ENCODE data around the gene MYRF. TPM values are rescaled to one million over a fixed set of nuclear protein-coding genes. Genes with fewer than 3 reads are reported as not detected.

The MYRF gene
- total RNA-seq, 1 experiment from 2014 or later: 3.1 TPM

- Histone ChIP-seq H3K4me3 (no peak overlapping the region), H3K27me3 (replicated peaks) (no peaks in the 10 kb centered on the region), H3K9me3 (replicated peaks) (no peaks in the 10 kb centered on the region), H3K27ac (no peak overlapping the region), H3K36me3 (no peaks in the 10 kb centered on the region), H3K4me1 (replicated peaks) (peaks cover 17% of the 10 kb centered on the region)
- DNase-seq (ENCODE audit: low read depth in 1 of 2, low spot score in 2 of 2): no peak
Observed at GRCh38 chr11:61714316-61714715, 38.1 kb upstream of the MYRF start.

GRCh38 chr11:61714916-61715315 is 37.5 kb upstream of the MYRF start:
- H3K27me3 ChIP-seq (replicated peaks): no peaks in the 10 kb centered on the region
- no peak overlapping the region for H3K27ac ChIP-seq
- no peaks in the 10 kb centered on the region for H3K36me3 ChIP-seq
- no peak for DNase-seq (ENCODE audit: low read depth in 1 of 2, low spot score in 2 of 2)
- no peaks in the 10 kb centered on the region for H3K9me3 ChIP-seq (replicated peaks)
- peaks cover 20% of the 10 kb centered on the region for H3K4me1 ChIP-seq (replicated peaks)
- no peak overlapping the region for H3K4me3 ChIP-seq

GRCh38 chr11:61715867-61716266 is 36.6 kb upstream of the MYRF start:
- Histone ChIP-seq H3K9me3 (replicated peaks) (no peaks in the 10 kb centered on the region), H3K27me3 (replicated peaks) (no peaks in the 10 kb centered on the region), H3K36me3 (0 out of 2 replicates have a peak, but pooled peaks cover 3% of the 10 kb centered on the region), H3K4me3 (no peak overlapping the region), H3K27ac (no peak overlapping the region), H3K4me1 (replicated peaks) (peaks cover 20% of the 10 kb centered on the region)
- DNase-seq (ENCODE audit: low read depth in 1 of 2, low spot score in 2 of 2): no peak

- no peak overlapping the region for H3K4me3 ChIP-seq
- H3K36me3 ChIP-seq: peaks cover 3% of the 10 kb centered on the region; the same call in 1 of the 2 replicates
- no peaks in the 10 kb centered on the region for H3K9me3 ChIP-seq (replicated peaks)
- no peak for DNase-seq (ENCODE audit: low read depth in 1 of 2, low spot score in 2 of 2)
- no peak overlapping the region for H3K27ac ChIP-seq
- peaks cover 20% of the 10 kb centered on the region for H3K4me1 ChIP-seq (replicated peaks)
- no peaks in the 10 kb centered on the region for H3K27me3 ChIP-seq (replicated peaks)
Observed at GRCh38 chr11:61716478-61717285, 35.8 kb upstream of the MYRF start.

GRCh38 chr11:61717286-61718033 is 35.0 kb upstream of the MYRF start:
- Histone ChIP-seq H3K36me3 (peaks cover 3% of the 10 kb centered on the region; the same call in 1 of the 2 replicates), H3K9me3 (replicated peaks) (no peaks in the 10 kb centered on the region), H3K4me1 (replicated peaks) (peaks cover 20% of the 10 kb centered on the region), H3K4me3 (no peak overlapping the region; the same call in 1 of the 2 replicates), H3K27ac (no peak overlapping the region), H3K27me3 (replicated peaks) (no peaks in the 10 kb centered on the region)
- no peak for DNase-seq (ENCODE audit: low read depth in 1 of 2, low spot score in 2 of 2)

- no peaks in the 10 kb centered on the region for H3K27me3 ChIP-seq (replicated peaks)
- peak overlapping the region; percentile 49 for H3K4me3 ChIP-seq
- H3K36me3 ChIP-seq: peaks cover 3% of the 10 kb centered on the region; the same call in 1 of the 2 replicates
- DNase-seq (ENCODE audit: low read depth in 1 of 2, low spot score in 2 of 2): no peak
- H3K27ac ChIP-seq: peak overlapping the region; percentile 54
- no peaks in the 10 kb centered on the region for H3K9me3 ChIP-seq (replicated peaks)
- H3K4me1 ChIP-seq (replicated peaks): peaks cover 20% of the 10 kb centered on the region
Observed at GRCh38 chr11:61718046-61718531, 34.3 kb upstream of the MYRF start.

GRCh38 chr11:61718621-61719302 is 33.7 kb upstream of the MYRF start:
- H3K27me3 ChIP-seq (replicated peaks): no peaks in the 10 kb centered on the region
- peak overlapping the region; percentile 49 for H3K4me3 ChIP-seq
- H3K27ac ChIP-seq: peak overlapping the region; percentile 54
- H3K4me1 ChIP-seq (replicated peaks): peaks cover 20% of the 10 kb centered on the region
- no peaks in the 10 kb centered on the region for H3K9me3 ChIP-seq (replicated peaks)
- DNase-seq (ENCODE audit: low read depth in 1 of 2, low spot score in 2 of 2): peak; percentile 84 to 91
- peaks cover 5% of the 10 kb centered on the region for H3K36me3 ChIP-seq

GRCh38 chr11:61719978-61720377 is 32.5 kb upstream of the MYRF start:
- Histone ChIP-seq H3K9me3 (replicated peaks) (no peaks in the 10 kb centered on the region), H3K4me1 (replicated peaks) (peaks cover 20% of the 10 kb centered on the region), H3K4me3 (no peak overlapping the region), H3K36me3 (peaks cover 13% of the 10 kb centered on the region), H3K27ac (no peak overlapping the region), H3K27me3 (replicated peaks) (no peaks in the 10 kb centered on the region)
- DNase-seq (ENCODE audit: low read depth in 1 of 2, low spot score in 2 of 2): no peak

GRCh38 chr11:61720597-61720996 is 31.8 kb upstream of the MYRF start:
- Histone ChIP-seq H3K27ac (no peak overlapping the region), H3K9me3 (replicated peaks) (no peaks in the 10 kb centered on the region), H3K4me3 (no peak overlapping the region), H3K4me1 (replicated peaks) (peaks cover 26% of the 10 kb centered on the region), H3K27me3 (replicated peaks) (no peaks in the 10 kb centered on the region), H3K36me3 (peaks cover 13% of the 10 kb centered on the region)
- no peak for DNase-seq (ENCODE audit: low read depth in 1 of 2, low spot score in 2 of 2)

- Histone ChIP-seq H3K27ac (no peak overlapping the region), H3K9me3 (replicated peaks) (no peaks in the 10 kb centered on the region), H3K36me3 (peaks cover 45% of the 10 kb centered on the region), H3K4me3 (no peak overlapping the region), H3K27me3 (replicated peaks) (no peaks in the 10 kb centered on the region), H3K4me1 (replicated peaks) (peaks cover 31% of the 10 kb centered on the region)
- DNase-seq (ENCODE audit: low read depth in 1 of 2, low spot score in 2 of 2): no peak
Observed at GRCh38 chr11:61724437-61724836, 28.0 kb upstream of the MYRF start.

GRCh38 chr11:61725781-61726231 is 26.6 kb upstream of the MYRF start:
- Histone ChIP-seq H3K27me3 (replicated peaks) (no peaks in the 10 kb centered on the region), H3K4me3 (no peak overlapping the region), H3K36me3 (peaks cover 42% of the 10 kb centered on the region), H3K27ac (no peak overlapping the region), H3K9me3 (replicated peaks) (no peaks in the 10 kb centered on the region), H3K4me1 (replicated peaks) (peaks cover 30% of the 10 kb centered on the region)
- peak; percentile 40 to 73 for DNase-seq (ENCODE audit: low read depth in 1 of 2, low spot score in 2 of 2)

- H3K36me3 ChIP-seq: peaks cover 42% of the 10 kb centered on the region
- H3K4me1 ChIP-seq (replicated peaks): peaks cover 30% of the 10 kb centered on the region
- no peaks in the 10 kb centered on the region for H3K9me3 ChIP-seq (replicated peaks)
- H3K27me3 ChIP-seq (replicated peaks): no peaks in the 10 kb centered on the region
- no peak for DNase-seq (ENCODE audit: low read depth in 1 of 2, low spot score in 2 of 2)
- H3K27ac ChIP-seq: no peak overlapping the region
- no peak overlapping the region for H3K4me3 ChIP-seq
Observed at GRCh38 chr11:61726775-61727174, 25.7 kb upstream of the MYRF start.

GRCh38 chr11:61727401-61727811 is 25.0 kb upstream of the MYRF start:
- no peaks in the 10 kb centered on the region for H3K27me3 ChIP-seq (replicated peaks)
- no peaks in the 10 kb centered on the region for H3K9me3 ChIP-seq (replicated peaks)
- peaks cover 30% of the 10 kb centered on the region for H3K4me1 ChIP-seq (replicated peaks)
- H3K27ac ChIP-seq: no peak overlapping the region
- DNase-seq (ENCODE audit: low read depth in 1 of 2, low spot score in 2 of 2): no peak
- peaks cover 42% of the 10 kb centered on the region for H3K36me3 ChIP-seq
- H3K4me3 ChIP-seq: no peak overlapping the region
